NCI-H187 treated with DMSO at 0.1 percent for 48 hours (cell line): ENCODE measurements around the gene NEUROG1.
"Not testable (repeated sequence)": the region's sequence is repeated elsewhere in the genome, so short reads cannot be mapped to it uniquely, and the experiment has no call there.

Experiments
- DNase-seq: peaks from one replicate; lab custom pipeline; 2025; lab: John Stamatoyannopoulos, UW

NEUROG1 gene

GRCh38 chr5:135537271-135537670 is 1.5 kb upstream of the NEUROG1 start:
- no peak for DNase-seq

GRCh38 chr5:135535420-135535819 is 344 bp downstream of the NEUROG1 start:
- DNase-seq: no peak

GRCh38 chr5:135534609-135535419 is 950 bp downstream of the NEUROG1 start:
- no peak for DNase-seq

GRCh38 chr5:135533794-135534193 is 2.0 kb downstream of the NEUROG1 start:
- DNase-seq: no peak

GRCh38 chr5:135533334-135533733 is 2.4 kb downstream of the NEUROG1 start:
- no peak for DNase-seq

- DNase-seq: not testable (repeated sequence)
Observed at GRCh38 chr5:135529576-135529975, 6.2 kb downstream of the NEUROG1 start.

GRCh38 chr5:135526924-135527323 is 8.8 kb downstream of the NEUROG1 start:
- no peak for DNase-seq

- no peak for DNase-seq
Observed at GRCh38 chr5:135521964-135522363, 13.8 kb downstream of the NEUROG1 start.

- no peak for DNase-seq
Observed at GRCh38 chr5:135517631-135518030, 18.1 kb downstream of the NEUROG1 start.

- no peak for DNase-seq
Observed at GRCh38 chr5:135514116-135514515, 21.6 kb downstream of the NEUROG1 start.

- DNase-seq: no peak
Observed at GRCh38 chr5:135511761-135512575, 23.8 kb downstream of the NEUROG1 start.

GRCh38 chr5:135509995-135510394 is 25.8 kb downstream of the NEUROG1 start:
- no peak for DNase-seq

GRCh38 chr5:135508496-135509005 is 27.2 kb downstream of the NEUROG1 start:
- DNase-seq: peak; percentile 68

- DNase-seq: no peak
Observed at GRCh38 chr5:135505973-135506372, 29.8 kb downstream of the NEUROG1 start.

GRCh38 chr5:135504376-135504775 is 31.4 kb downstream of the NEUROG1 start:
- DNase-seq: no peak

- DNase-seq: no peak
Observed at GRCh38 chr5:135503871-135504270, 31.9 kb downstream of the NEUROG1 start.

GRCh38 chr5:135502836-135503520 is 32.8 kb downstream of the NEUROG1 start:
- DNase-seq: no peak

GRCh38 chr5:135501965-135502364 is 33.8 kb downstream of the NEUROG1 start:
- DNase-seq: peak; percentile 30

GRCh38 chr5:135498637-135498995 is 37.1 kb downstream of the NEUROG1 start:
- peak; percentile 25 for DNase-seq

- DNase-seq: no peak
Observed at GRCh38 chr5:135497971-135498636, 37.7 kb downstream of the NEUROG1 start.

GRCh38 chr5:135495531-135495930 is 40.2 kb downstream of the NEUROG1 start:
- not testable (repeated sequence) for DNase-seq

GRCh38 chr5:135494196-135494595 is 41.6 kb downstream of the NEUROG1 start:
- no peak for DNase-seq
